NCI-H1105 (cell line): Measurements from ENCODE around the gene ACTN4.

Source experiments
- DNase-seq: peaks from one replicate; lab custom pipeline; 2025; lab: John Stamatoyannopoulos, UW

Gene ACTN4

GRCh38 chr19:38678217-38678890 is 30.9 kb downstream of the ACTN4 start:
- DNase-seq = no peak

DNA sequence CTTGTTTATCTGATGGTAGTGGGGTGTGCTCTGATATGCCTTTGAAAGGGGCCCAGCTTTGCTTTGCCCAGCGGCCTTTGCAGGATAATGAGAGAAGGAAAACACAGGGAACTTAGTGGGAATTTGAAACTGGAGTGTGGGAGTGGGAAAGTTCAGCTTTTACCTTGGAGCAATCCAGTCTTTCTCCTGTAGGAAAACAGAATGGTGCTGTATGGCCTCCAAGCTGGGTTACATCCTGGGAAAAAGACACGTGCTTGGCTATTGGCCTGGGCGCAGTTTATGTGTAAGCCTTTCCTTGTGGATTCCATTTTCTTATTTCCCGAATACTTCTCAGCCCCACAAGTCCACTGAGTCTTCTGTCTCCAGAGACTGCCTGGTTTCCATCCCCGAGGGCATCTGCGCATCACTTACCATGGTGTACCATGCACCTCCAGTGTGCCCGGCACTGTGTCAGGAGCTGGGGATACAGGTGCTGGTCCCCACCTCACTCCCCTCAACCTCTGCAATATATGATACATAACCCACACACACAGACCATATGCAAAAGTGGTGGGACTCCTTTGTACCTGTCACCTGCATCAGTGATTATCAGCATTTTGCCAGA is 31.5 kb downstream of the ACTN4 start:
- no peak for DNase-seq

DNA sequence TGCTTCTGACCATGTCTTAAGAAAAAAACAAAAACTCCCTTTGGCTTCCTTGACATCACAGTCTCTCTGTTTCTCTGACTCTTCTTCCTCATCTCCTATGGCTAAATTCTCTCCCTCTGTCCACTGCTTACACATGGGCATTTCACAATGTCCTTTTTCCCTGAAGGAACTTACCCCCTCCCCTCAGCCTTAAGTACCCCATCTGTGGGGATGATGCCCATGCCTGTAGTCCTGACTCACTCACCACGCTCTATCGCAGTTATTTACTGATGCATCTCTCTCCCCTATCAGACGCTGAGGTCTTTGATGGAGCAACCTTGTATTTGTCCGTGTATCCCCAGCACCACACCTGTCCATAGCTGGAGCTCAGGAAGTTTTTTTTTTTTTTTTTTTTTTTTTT is 32.4 kb downstream of the ACTN4 start:
- DNase-seq = no peak

DNA sequence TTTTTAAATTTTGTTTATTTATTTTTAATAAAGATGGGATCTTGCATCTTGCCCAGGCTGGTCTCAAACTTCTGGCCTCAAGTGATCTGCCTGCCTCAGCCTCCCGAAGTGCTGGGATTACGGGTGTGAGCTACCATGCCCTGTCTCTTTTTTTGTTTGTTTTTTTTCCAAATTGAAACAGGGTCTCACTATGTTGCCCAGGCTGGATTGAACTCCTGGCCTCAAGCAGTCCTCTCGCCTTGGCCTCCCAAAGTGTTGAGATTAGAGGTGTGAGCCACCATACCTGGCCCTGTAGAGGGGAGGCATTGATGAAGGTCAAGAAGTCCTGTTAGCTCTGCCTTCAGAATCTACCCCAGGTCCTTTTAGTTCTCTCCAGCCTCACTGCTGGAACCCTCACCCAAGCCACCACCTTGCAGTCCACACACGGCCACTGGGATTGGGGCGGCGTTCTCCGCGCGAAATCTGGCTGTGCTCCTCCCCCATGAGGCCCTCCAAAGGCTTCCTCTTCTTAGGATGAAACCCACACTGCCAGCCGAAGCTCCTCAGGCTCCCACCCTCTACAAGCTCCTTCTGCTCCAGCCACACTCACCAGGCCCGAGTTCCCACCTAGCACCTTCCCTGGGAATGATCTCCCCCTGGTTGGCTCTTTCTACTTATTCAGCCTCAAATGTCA is 34.9 kb downstream of the ACTN4 start:
- no peak for DNase-seq

- no peak for DNase-seq
Observed at GRCh38 chr19:38682872-38683392, 35.5 kb downstream of the ACTN4 start.

- no peak for DNase-seq
Observed at GRCh38 chr19:38683393-38684077, 36.1 kb downstream of the ACTN4 start.

- no peak for DNase-seq
Observed at GRCh38 chr19:38684078-38684861, 36.8 kb downstream of the ACTN4 start.

- DNase-seq = no peak
Observed at GRCh38 chr19:38684862-38685665, 37.6 kb downstream of the ACTN4 start.

DNA sequence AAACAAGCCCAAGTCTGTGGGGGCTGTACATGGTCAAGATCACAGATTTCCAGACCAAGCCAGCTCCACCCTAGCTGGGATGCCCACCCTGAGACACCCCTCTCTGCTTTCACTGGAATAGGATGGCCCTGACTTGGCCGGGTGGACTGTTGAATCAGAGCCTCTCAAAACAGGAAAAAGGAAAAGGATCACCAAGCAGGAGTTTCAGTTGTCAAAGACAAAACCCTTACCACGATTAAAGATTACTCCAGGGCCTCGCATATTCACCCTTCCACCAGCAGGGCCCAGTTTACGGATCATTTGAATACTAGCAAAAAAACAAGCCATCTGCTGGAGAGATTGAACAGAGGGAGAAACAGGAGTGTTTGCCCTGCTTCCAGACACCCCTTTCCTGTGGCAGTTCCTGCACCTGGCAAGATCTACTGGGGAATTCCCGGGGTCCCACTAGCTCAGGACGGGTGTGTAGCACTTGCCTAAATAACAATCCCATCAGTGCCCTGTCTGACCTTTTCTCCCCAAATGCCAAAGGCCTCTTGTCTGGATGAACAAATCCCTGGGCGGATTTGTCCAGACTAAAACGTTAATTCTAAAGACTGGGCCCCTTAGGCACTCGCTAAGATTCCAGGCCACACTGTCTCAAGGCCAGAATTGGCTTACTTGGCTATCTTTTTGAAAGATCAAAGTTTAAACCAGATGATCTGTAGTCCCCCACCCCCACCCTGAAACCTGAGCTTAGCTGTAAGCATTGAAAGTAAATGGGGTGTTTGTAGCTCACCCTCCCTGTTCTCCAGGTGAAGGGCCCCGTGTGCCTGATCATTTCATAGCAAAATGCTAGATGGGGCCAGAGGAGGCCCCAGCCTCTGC is 38.4 kb downstream of the ACTN4 start:
- DNase-seq = no peak

DNA sequence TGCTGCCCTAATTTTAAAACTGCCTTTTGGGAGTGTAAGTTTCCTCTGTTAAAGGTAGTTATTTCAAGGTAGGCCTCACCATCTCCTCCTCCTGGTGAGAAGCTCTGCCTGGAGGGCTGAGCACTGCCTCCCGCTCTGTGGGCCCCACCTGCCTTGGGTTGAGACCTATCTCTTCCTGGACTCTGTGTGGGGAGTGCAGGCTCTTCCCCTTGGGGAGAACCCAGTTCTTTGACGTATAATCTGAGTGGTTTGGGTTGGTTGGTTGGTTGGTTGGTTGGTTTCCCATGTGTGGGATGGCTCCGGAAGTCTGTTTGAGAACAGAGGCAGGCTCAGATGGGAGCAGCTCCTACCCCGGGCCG is 39.1 kb downstream of the ACTN4 start:
- DNase-seq = no peak

DNA sequence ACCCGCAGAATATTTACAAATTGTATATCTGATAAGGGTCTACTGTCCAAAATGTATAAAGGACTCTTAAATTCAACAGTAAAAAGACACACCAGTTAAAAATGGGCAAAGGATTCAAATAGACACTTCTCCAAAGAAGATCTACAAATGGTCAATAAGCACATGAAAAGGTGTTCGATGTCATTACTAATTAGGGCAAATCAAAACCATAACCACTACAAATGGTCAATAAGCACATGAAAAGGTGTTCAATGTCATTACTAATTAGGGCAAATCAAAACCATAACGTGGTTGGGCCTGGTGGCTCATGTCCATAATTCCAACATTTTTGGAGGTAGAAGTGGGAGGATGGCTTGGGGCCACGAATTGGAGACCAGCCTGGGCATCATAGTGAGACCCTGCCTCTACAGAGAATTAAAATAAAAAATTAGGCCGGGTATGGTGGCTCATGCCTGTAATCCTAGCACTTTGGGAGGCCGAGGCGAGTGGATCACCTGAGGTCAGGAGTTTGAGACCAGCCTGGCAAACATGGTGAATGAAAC is 40.5 kb downstream of the ACTN4 start:
- DNase-seq = no peak

DNA sequence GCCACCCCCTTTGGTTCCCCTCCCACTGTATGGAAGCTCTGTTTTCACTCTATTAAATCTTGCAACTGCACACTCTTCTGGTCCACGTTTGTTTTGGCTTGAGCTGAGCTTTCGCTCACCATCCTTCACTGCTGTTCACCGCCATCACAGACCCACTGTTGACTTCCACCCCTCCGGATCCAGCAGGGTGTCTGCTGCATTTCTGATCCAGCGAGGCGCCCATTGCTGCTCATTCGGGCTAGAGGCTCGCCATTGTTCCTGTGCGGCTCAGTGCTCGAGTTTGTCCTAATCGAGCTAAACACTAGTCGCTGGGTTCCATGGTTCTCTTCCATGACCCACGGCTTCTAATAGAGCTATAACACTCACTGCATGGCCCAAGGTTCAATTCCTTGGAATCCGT is 42.7 kb downstream of the ACTN4 start:
- DNase-seq = no peak

- DNase-seq = no peak
Observed at GRCh38 chr19:38690832-38691231, 43.4 kb downstream of the ACTN4 start.

DNA sequence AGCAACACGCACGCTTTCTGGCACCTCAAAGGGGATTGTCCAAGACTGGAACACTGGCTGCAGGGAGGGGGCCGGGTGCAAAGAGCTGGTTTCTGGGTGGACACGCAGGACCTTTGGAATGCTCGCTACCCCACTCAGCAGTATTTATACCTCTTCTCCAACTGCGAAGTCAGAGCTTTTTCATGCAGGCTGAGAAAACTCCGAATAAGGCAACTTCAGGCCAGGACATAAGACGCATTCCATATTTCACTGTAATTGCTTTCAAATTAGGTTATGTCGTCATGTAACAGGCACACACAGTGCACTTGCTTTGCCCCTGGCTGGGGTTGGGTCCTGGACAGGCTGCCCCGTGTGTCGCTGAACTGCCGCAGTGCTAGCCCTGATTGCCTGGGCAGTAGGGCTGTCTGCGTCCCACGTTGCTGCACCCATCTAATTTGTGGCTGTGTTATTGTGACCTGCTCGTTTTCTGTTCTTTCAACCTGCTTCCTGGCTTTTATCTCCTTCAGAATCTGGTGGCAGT is 44.5 kb downstream of the ACTN4 start:
- no peak for DNase-seq

GRCh38 chr19:38692458-38693379 is 45.3 kb downstream of the ACTN4 start:
- DNase-seq = no peak

DNA sequence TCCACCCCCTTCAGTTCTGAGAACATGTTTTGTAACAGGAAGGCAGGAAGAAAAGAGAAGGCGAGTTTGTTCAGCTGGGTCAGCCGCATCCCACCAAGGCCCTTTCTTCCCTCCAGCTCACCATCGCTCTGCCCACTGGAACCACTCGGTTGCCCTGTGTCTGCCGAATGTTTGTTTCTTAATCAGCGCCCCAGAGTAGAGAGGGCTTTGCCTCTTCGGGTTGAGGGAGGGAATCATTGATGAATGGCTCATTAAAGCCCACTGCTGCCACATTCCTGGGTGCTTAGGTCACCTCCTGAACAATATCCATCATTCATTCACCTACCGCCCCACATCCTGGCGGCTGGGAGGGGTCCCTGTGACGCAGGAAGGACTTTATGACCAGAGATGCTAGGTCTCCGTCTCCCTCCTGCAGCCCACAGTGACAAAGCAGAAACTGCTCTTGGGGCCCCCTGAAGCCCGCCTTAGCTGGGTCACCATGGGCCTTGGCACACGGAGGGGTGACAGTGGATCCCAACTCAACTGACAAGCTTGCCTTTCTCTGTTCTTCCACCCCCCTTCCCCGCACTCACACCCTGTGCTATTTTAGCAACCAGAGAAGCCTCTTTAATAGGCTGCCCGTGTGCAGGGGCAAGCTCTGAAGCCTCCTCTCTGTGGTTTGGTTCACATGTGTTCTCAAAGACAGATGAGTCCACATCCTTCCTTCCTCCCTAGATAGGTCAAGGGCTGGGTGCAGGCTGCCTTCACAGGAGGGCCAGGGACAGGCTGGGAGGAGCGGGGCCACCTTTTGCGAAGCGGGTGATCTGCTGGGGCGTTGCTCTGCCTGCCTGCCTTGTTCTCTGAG is 46.2 kb downstream of the ACTN4 start:
- no peak for DNase-seq

GRCh38 chr19:38695317-38695683 is 47.9 kb downstream of the ACTN4 start:
- no peak for DNase-seq
